ENCODE data around the gene CHURC1. TPM values are rescaled to one million over a fixed set of nuclear protein-coding genes. Genes with fewer than 3 reads are reported as not detected.

The CHURC1 gene
- total and polyA plus RNA-seq, 2 of the 13 experiments (the other 11 are each of a cell fraction or from before 2014, with no cell fraction given), result 41.1 to 74.4 TPM

DNA sequence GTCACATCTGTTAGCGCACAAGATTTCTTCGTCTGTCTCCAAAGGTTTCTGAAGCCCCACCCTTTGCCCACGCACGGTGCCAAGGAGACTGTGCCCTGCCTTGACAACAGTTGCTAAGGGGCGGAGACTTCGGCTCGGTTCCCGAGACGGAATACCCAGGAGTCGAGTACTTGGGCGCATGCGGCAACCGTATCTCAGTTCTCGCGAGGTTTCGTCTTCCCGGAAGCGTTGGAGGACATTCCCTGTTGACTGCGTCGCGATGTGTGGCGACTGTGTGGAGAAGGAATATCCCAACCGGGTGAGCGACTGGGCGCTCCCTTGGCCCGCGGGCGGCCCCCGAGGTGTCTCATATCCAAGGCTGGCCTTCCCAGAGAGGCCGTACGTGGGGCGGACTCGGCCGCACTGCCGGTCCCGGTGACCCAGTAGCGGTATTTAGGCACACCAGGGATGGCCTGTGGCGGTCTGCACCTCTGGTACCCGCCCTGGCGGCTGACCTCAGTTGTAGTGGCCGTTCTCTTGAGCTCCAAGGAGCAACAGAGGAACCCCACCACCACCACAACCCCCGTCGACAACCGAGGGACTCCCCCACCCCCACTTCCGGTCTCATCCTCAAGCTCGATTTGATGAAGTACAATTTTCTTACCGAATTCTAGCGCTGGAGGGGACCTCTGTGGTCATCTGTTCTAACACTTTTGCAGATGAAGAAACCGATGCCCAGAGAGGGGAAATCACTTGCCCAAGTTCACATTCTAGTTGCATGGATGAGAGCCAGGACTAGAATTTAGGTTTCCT is at the start of gene CHURC1 (continued):
- TF ChIP-seq CHCHD3 (CRISPR knock-in tag; IDR thresholded peaks at IDR 0.05), result no peak
- no peak for TF ChIP-seq ATF1 (CRISPR knock-in tag; IDR thresholded peaks at IDR 0.05)
- no peak for TF ChIP-seq ZNF260 (CRISPR knock-in tag; IDR thresholded peaks at IDR 0.05; ENCODE audit: borderline replicate concordance, low read depth)
- no peak for TF ChIP-seq FOSL1 (CRISPR knock-in tag; IDR thresholded peaks at IDR 0.05; ENCODE audit: borderline replicate concordance)
- TF ChIP-seq ZNF713 (CRISPR knock-in tag; IDR thresholded peaks at IDR 0.05), result no peak
- TF ChIP-seq REL (CRISPR knock-in tag; conservative IDR thresholded peaks at IDR 0.05), result no peak
- TF ChIP-seq HDAC2 (CRISPR knock-in tag; IDR thresholded peaks at IDR 0.05), result peak; percentile 48; the same call in 1 of the 2 replicates
- TF ChIP-seq, protein P1, sequence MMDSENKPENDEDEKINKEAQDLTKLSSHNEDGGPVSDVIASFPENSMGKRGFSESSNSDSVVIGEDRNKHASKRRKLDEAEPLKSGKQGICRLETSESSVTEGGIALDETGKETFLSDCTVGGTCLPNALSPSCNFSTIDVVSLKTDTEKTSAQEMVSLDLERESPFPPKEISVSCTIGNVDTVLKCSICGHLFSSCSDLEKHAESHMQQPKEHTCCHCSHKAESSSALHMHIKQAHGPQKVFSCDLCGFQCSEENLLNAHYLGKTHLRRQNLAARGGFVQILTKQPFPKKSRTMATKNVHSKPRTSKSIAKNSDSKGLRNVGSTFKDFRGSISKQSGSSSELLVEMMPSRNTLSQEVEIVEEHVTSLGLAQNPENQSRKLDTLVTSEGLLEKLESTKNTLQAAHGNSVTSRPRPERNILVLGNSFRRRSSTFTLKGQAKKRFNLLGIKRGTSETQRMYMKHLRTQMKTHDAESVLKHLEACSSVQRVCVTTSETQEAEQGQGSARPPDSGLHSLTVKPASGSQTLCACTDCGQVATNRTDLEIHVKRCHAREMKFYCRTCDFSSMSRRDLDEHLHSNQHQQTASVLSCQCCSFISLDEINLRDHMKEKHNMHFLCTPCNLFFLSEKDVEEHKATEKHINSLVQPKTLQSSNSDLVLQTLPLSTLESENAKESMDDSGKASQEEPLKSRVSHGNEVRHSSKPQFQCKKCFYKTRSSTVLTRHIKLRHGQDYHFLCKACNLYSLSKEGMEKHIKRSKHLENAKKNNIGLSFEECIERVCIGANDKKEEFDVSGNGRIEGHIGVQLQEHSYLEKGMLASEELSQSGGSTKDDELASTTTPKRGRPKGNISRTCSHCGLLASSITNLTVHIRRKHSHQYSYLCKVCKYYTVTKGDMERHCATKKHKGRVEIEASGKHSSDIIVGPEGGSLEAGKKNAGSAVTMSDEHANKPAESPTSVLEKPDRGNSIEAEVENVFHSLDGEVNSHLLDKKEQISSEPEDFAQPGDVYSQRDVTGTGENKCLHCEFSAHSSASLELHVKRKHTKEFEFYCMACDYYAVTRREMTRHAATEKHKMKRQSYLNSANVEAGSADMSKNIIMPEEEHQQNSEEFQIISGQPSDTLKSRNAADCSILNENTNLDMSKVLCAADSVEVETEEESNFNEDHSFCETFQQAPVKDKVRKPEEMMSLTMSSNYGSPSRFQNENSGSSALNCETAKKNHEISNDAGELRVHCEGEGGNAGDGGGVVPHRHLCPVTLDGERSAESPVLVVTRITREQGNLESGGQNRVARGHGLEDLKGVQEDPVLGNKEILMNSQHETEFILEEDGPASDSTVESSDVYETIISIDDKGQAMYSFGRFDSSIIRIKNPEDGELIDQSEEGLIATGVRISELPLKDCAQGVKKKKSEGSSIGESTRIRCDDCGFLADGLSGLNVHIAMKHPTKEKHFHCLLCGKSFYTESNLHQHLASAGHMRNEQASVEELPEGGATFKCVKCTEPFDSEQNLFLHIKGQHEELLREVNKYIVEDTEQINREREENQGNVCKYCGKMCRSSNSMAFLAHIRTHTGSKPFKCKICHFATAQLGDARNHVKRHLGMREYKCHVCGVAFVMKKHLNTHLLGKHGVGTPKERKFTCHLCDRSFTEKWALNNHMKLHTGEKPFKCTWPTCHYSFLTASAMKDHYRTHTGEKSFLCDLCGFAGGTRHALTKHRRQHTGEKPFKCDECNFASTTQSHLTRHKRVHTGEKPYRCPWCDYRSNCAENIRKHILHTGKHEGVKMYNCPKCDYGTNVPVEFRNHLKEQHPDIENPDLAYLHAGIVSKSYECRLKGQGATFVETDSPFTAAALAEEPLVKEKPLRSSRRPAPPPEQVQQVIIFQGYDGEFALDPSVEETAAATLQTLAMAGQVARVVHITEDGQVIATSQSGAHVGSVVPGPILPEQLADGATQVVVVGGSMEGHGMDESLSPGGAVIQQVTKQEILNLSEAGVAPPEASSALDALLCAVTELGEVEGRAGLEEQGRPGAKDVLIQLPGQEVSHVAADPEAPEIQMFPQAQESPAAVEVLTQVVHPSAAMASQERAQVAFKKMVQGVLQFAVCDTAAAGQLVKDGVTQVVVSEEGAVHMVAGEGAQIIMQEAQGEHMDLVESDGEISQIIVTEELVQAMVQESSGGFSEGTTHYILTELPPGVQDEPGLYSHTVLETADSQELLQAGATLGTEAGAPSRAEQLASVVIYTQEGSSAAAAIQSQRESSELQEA (CRISPR knock-in tag; IDR thresholded peaks at IDR 0.05; ENCODE audit: not compliant biosample characterization), result no peak
- no peak for TF ChIP-seq RNF2 (conservative IDR thresholded peaks at IDR 0.05; ENCODE audit: low read depth)
- TF ChIP-seq ZNF615 (CRISPR knock-in tag; IDR thresholded peaks at IDR 0.05; ENCODE audit: borderline replicate concordance), result no peak
- TF ChIP-seq, protein P2, sequence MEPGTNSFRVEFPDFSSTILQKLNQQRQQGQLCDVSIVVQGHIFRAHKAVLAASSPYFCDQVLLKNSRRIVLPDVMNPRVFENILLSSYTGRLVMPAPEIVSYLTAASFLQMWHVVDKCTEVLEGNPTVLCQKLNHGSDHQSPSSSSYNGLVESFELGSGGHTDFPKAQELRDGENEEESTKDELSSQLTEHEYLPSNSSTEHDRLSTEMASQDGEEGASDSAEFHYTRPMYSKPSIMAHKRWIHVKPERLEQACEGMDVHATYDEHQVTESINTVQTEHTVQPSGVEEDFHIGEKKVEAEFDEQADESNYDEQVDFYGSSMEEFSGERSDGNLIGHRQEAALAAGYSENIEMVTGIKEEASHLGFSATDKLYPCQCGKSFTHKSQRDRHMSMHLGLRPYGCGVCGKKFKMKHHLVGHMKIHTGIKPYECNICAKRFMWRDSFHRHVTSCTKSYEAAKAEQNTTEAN (CRISPR knock-in tag; conservative IDR thresholded peaks at IDR 0.05), result 0 out of 2 replicates have a peak, but pooled peaks have one; percentile 53
- TF ChIP-seq, protein P3, sequence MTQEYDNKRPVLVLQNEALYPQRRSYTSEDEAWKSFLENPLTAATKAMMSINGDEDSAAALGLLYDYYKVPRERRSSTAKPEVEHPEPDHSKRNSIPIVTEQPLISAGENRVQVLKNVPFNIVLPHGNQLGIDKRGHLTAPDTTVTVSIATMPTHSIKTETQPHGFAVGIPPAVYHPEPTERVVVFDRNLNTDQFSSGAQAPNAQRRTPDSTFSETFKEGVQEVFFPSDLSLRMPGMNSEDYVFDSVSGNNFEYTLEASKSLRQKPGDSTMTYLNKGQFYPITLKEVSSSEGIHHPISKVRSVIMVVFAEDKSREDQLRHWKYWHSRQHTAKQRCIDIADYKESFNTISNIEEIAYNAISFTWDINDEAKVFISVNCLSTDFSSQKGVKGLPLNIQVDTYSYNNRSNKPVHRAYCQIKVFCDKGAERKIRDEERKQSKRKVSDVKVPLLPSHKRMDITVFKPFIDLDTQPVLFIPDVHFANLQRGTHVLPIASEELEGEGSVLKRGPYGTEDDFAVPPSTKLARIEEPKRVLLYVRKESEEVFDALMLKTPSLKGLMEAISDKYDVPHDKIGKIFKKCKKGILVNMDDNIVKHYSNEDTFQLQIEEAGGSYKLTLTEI (CRISPR knock-in tag; conservative IDR thresholded peaks at IDR 0.05), result no peak
- no peak for TF ChIP-seq ZNF569 (CRISPR knock-in tag; IDR thresholded peaks at IDR 0.05; ENCODE audit: borderline replicate concordance)
- no peak for TF ChIP-seq GLI4 (CRISPR knock-in tag; IDR thresholded peaks at IDR 0.05; ENCODE audit: borderline replicate concordance)
- 0 out of 2 replicates have a peak, but pooled peaks have one; percentile 29 for TF ChIP-seq ERF (CRISPR knock-in tag; IDR thresholded peaks at IDR 0.05)
- TF ChIP-seq, protein P4, sequence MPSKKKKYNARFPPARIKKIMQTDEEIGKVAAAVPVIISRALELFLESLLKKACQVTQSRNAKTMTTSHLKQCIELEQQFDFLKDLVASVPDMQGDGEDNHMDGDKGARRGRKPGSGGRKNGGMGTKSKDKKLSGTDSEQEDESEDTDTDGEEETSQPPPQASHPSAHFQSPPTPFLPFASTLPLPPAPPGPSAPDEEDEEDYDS (CRISPR knock-in tag; IDR thresholded peaks at IDR 0.05), result no peak
